Calu3 (cell line): ENCODE results near the gene LHPP. TPM values are rescaled to one million over a fixed set of nuclear protein-coding genes. Genes with fewer than 3 reads are reported as not detected.

Source experiments
- BruUV-seq: library from RNA; stranded (reverse); fragments of 400-500 nt; replicated peaks from 2 replicates; lab custom pipeline; 2021; lab: Mats Ljungman, UMichigan
- CTCF ChIA-PET: fragments of 300-600 bp; sonication (Branson Sonifier 250); formaldehyde crosslinking; loops from one replicate; lab custom pipeline; 2022; ENCODE audit warnings: antibody characterized with exemption; lab: Charles Lee
- DNase-seq: peaks from one replicate; pipeline ENCODE4 v3.0.0; 2022
- H3K27ac Mint-ChIP-seq: one replicate; pipeline ENCODE4 v1.8.0; 2022; ENCODE audit warnings: mixed read lengths; ENCODE audit not compliant: unreplicated experiment
- H3K27me3 Mint-ChIP-seq: one replicate; pipeline ENCODE4 v1.8.0; 2022; ENCODE audit warnings: mixed read lengths; ENCODE audit not compliant: unreplicated experiment
- H3K36me3 Mint-ChIP-seq: one replicate; pipeline ENCODE4 v1.8.0; 2022; ENCODE audit warnings: mild to moderate bottlenecking, moderate library complexity, mixed read lengths; ENCODE audit not compliant: insufficient read depth, unreplicated experiment
- H3K4me1 Mint-ChIP-seq: one replicate; pipeline ENCODE4 v1.8.0; 2022; ENCODE audit warnings: mild to moderate bottlenecking, low read depth, mixed read lengths; ENCODE audit not compliant: unreplicated experiment
- H3K4me3 Mint-ChIP-seq: one replicate; pipeline ENCODE4 v1.8.0; 2022; ENCODE audit warnings: mild to moderate bottlenecking, low read depth, moderate library complexity, mixed read lengths; ENCODE audit not compliant: unreplicated experiment
- H3K9me3 Mint-ChIP-seq: one replicate; pipeline ENCODE4 v1.8.0; 2022; ENCODE audit warnings: low read depth, mixed read lengths; ENCODE audit not compliant: unreplicated experiment
- CTCF ChIP-seq: fragments of 200-600 bp; IDR thresholded peaks from one replicate; pipeline ENCODE4 v1.8.0; 2022; ENCODE audit warnings: antibody characterized with exemption; ENCODE audit not compliant: unreplicated experiment
- intact Hi-C: fragments of 100-400 bp; cut with micrococcal nuclease; formaldehyde crosslinking; loops from one replicate; pipeline ENCODE4 v1.10.0; 2022; ENCODE audit not compliant: unreplicated experiment
- total RNA-seq: library from RNA; stranded (reverse); gene quantifications from 2 replicates; pipeline ENCODE4 v1.2.3, GENCODE V29; 2022

Gene LHPP
- total RNA-seq, 1 experiment from 2014 or later = 12.0 TPM

GRCh38 chr10:124616040-124616835 lies 154.6 kb downstream of the LHPP start:
- Mint-ChIP-seq H3K27ac (no peak overlapping the region), H3K9me3 (no peaks in the 10 kb centered on the region), H3K4me3 (no peak overlapping the region), H3K4me1 (no peaks in the 10 kb centered on the region), H3K36me3 (peaks cover 6% of the 10 kb centered on the region), H3K27me3 (no peaks in the 10 kb centered on the region)
- no peak for DNase-seq
- BruUV-seq = no TSS peak
- CTCF ChIA-PET = no interaction called here
- intact Hi-C loops = loop anchor here (10.0 kb wide), 1 partner anchor 129 kb away; the partner anchor contains the start of gene FAM53B
- no peak for TF ChIP-seq CTCF

- Mint-ChIP-seq H3K36me3 (peaks cover 6% of the 10 kb centered on the region), H3K4me3 (no peak overlapping the region), H3K27ac (no peak overlapping the region), H3K27me3 (no peaks in the 10 kb centered on the region), H3K4me1 (no peaks in the 10 kb centered on the region), H3K9me3 (no peaks in the 10 kb centered on the region)
- no peak for DNase-seq
- BruUV-seq = no TSS peak
- CTCF ChIA-PET = no interaction called here
- TF ChIP-seq CTCF = no peak
- intact Hi-C loops = loop anchor here (10.0 kb wide), 1 partner anchor 128 kb away; the partner anchor contains the start of gene FAM53B
These were observed 155.2 kb downstream of the LHPP start for GRCh38 chr10:124616836-124617130.

- no peak for TF ChIP-seq CTCF
- Mint-ChIP-seq H3K27me3 (no peaks in the 10 kb centered on the region), H3K27ac (no peak overlapping the region), H3K36me3 (peaks cover 6% of the 10 kb centered on the region), H3K4me3 (peak overlapping the region; percentile 30), H3K9me3 (no peaks in the 10 kb centered on the region), H3K4me1 (no peaks in the 10 kb centered on the region)
- no peak for DNase-seq
- no TSS peak for BruUV-seq
- intact Hi-C loops = loop anchor here (10.0 kb wide), 1 partner anchor 126 kb away; the partner anchor contains the start of gene FAM53B
- CTCF ChIA-PET = no interaction called here
These were observed 156.9 kb downstream of the LHPP start for GRCh38 chr10:124618470-124619073.

- Mint-ChIP-seq H3K27me3 (no peaks in the 10 kb centered on the region), H3K4me3 (peak overlapping the region; percentile 30), H3K27ac (no peak overlapping the region), H3K4me1 (no peaks in the 10 kb centered on the region), H3K36me3 (peaks cover 6% of the 10 kb centered on the region), H3K9me3 (no peaks in the 10 kb centered on the region)
- CTCF ChIA-PET = interaction anchor here (0.6 kb wide), 1 partner anchor 43 kb away, joined by 8 read pairs; no protein-coding TSS in a partner anchor
- TF ChIP-seq CTCF = no peak
- intact Hi-C loops = loop anchor here (10.0 kb wide), 1 partner anchor 126 kb away; the partner anchor contains the start of gene FAM53B
- DNase-seq = peak; percentile 42
- no TSS peak for BruUV-seq
These were observed 157.6 kb downstream of the LHPP start for GRCh38 chr10:124619195-124619594.
